M059J (cell line): ENCODE data around the gene KRT6B. TPM values are rescaled to one million over a fixed set of nuclear protein-coding genes. Genes with fewer than 3 reads are reported as not detected.
"Not testable (repeated sequence)": the region's sequence is repeated elsewhere in the genome, so short reads cannot be mapped to it uniquely, and the experiment has no call there.

Experiments used
- DNase-seq: peaks from one replicate; pipeline ENCODE4 v3.0.0-alpha.2; 2012; ENCODE audit warnings: low read depth
- total RNA-seq: library from RNA; depleted of rRNA; stranded (reverse); fragments of >200 nt; shearing (Covaris generic); gene quantifications from 2 replicates; pipeline ENCODE4 v1.2.3, GENCODE V29; 2014; rRNA removed

Gene KRT6B
- total RNA-seq, 1 experiment from 2014 or later: not detected

DNA sequence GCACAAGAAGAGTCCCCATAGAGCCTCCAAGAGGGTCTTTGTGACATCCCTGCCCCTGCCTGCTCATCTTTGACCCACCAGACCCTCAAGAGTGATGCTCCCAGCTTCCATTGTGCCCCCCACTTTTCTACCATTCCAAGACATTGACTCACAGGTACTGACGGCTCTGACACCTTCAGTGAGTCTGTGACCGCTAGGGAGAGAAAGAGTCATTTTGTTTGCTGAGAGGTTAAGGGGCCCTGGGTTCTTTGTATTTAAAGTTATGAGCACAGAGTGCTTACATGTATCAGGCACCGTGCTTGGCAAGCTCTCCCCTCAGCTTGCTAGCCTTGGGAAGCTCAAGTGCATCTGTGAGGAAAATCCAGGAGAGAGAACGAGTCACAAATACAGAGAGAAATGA lies 38.7 kb downstream of the KRT6B start:
- peak; percentile 30 for DNase-seq

- DNase-seq: no peak
Observed at GRCh38 chr12:52411815-52412214, 40.1 kb downstream of the KRT6B start.

- DNase-seq: not testable (repeated sequence)
Observed at GRCh38 chr12:52410589-52411248, 41.2 kb downstream of the KRT6B start.

DNA sequence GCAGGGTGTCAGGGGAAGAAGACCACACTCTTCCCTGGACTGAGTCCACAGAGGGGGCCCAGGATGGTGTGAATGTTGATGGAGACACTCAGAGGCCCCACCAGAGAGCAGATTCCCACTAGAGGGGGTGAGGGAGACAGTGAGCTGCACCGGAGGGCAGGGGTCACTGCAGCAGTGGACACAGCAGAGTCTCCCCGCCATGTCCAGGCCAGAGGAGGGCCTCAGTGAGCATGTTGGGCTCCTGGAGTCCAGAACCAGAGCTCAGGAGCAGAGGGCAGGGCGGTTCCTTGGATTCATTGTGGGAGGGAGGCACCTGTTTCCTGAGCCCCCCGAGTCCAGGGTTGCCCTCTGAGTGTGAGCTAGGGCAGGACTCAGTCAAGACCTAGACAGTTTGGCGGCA lies 44.0 kb downstream of the KRT6B start:
- DNase-seq: no peak

GRCh38 chr12:52405922-52406385 lies 46.0 kb downstream of the KRT6B start, which contains the start of gene KRT82:
TSS of gene KRT82 (minus strand) at chr12:52406335. CDS start at chr12:52406277, 58 bp downstream.
- no peak for DNase-seq

DNA sequence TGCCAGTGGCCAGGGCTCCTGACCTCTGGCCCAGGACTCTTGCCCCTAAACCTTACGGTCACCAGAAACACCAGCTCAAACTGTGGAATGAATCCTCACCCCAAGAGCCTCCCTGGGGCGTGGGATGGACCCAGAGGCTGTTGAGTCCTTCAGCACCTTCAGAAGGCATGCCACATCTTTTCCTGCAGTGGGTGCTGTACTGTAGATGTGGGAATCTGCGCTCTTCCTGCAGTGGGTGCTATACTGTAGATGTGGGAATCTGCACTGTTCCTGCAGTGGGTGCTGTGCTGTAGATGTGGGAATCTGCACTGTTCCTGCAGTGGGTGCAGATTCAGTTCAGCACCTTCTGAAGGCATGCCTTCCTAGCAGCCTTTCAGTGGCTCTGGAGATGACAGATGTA lies 47.0 kb downstream of the KRT6B start:
- DNase-seq: no peak

- no peak for DNase-seq
Observed at GRCh38 chr12:52403561-52403960, 48.4 kb downstream of the KRT6B start.

DNA sequence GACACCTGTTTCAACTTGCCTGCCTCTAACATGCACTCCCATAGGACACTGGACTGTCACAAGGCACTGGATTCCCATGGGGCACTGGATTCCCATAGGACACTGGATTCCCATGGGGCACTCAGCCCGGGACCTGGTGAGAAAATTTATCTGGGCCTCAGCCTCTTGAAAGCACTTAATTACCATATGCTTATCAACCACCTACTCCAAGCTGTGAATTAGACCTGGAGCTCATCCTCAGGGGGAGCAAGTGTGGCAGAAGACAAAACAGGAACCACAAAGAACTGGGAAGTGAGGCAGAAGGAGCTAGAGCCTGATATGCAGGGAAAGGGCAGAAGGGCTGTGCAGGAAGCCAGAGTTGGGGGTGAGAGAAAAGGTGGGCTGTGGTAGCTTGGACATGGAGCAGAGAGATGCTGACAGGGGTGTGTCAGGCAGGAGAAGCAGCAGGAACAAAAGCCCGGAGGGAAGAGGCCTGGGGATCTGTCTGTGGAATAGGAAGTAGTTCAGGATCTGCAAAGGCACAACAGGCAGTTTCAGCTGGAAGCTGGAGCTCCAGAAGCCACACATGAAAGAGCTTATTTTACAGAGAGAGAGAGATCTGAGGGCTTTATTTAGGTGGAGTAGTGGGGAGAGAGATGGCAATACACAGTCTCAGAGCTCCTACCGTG lies 48.9 kb downstream of the KRT6B start:
- DNase-seq: no peak

DNA sequence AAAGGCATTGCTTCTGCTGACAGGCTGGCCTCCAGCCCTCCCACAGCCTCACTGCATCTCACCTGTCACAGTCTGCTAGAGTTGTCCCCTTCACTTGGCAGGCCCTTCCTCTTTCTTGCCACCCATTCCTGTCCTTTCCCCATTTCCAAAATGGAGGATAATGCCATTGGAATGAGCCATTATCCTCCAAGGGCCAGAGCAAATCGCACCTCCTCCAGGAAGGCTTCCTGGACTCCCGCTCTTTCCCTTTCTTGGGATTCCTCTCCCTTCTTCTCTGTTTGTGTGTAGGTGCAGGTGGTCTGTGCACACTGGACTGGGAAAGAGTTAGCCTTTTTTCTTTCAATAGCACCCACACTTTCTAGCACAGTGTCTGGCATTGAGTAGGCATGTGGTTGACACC lies 49.6 kb downstream of the KRT6B start:
- no peak for DNase-seq

- no peak for DNase-seq
Observed at GRCh38 chr12:52401926-52402325, 50.0 kb downstream of the KRT6B start.

DNA sequence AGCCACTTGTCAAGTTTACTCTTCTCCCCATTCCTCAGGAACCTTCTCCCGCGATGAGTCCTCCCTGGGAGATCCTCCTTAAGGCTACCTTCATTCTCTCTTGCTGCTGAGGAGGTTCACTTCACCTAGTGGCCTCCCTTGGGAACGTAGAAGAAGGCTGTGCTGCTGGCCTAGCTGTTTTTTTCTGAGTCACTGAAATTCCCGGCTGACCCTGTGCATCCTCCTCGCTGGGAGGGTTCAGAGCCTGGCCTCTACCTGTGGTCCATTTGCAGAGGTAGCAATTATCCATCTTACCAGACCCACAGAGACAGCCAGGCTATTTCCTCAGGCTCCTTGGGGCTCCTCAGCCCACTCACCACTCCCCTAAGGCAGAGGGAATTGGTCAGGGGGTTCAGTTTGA lies 50.4 kb downstream of the KRT6B start:
- peak; percentile 18 for DNase-seq

- DNase-seq: no peak
Observed at GRCh38 chr12:52400906-52401305, 51.0 kb downstream of the KRT6B start.

GRCh38 chr12:52399756-52400155 lies 52.2 kb downstream of the KRT6B start:
- no peak for DNase-seq

- no peak for DNase-seq
Observed at GRCh38 chr12:52398176-52398575, 53.8 kb downstream of the KRT6B start.

GRCh38 chr12:52396656-52397055 lies 55.3 kb downstream of the KRT6B start:
- no peak for DNase-seq

Other genes starting within 250 kb of the KRT6B start
- 3.0 and 8.4 TPM in 2 replicates for gene KRT7, start 218.9 kb downstream of the KRT6B start, total RNA-seq
- gene KRT86, start 177.5 kb downstream of the KRT6B start, total RNA-seq: 5.8 and 8.1 TPM in 2 replicates
- 320 and 412 TPM in 2 replicates for gene KRT81, start 160.6 kb downstream of the KRT6B start, total RNA-seq
- 0.22 TPM in 1 of 2 replicates, not detected in the other for gene KRT83, start 130.7 kb downstream of the KRT6B start, total RNA-seq
- gene KRT85, start 84.7 kb downstream of the KRT6B start, total RNA-seq: not detected in 2 replicates
- gene KRT84, start 66.5 kb downstream of the KRT6B start, total RNA-seq: not detected in 2 replicates
- gene KRT82, start 45.8 kb downstream of the KRT6B start, total RNA-seq: not detected in 2 replicates
- 0.02 TPM in 1 of 2 replicates, not detected in the other for gene KRT75, start 17.8 kb downstream of the KRT6B start, total RNA-seq
- gene KRT6C, start 21.7 kb upstream of the KRT6B start, total RNA-seq: not detected in 2 replicates
- not detected in 2 replicates for gene KRT6A, start 41.1 kb upstream of the KRT6B start, total RNA-seq
- not detected in 2 replicates for gene KRT5, start 68.2 kb upstream of the KRT6B start, total RNA-seq
- not detected in 2 replicates for gene KRT71, start 101.0 kb upstream of the KRT6B start, total RNA-seq
- gene KRT74, start 121.7 kb upstream of the KRT6B start, total RNA-seq: not detected in 2 replicates
- gene KRT72, start 149.3 kb upstream of the KRT6B start, total RNA-seq: not detected in 2 replicates
- not detected in 2 replicates for gene KRT73, start 166.4 kb upstream of the KRT6B start, total RNA-seq
- gene KRT2, start 200.1 kb upstream of the KRT6B start, total RNA-seq: not detected in 2 replicates
- gene KRT1, start 228.3 kb upstream of the KRT6B start, total RNA-seq: not detected in 2 replicates